Glutamatergic neuron (in vitro differentiated cells): ENCODE data around the gene FAM120A. TPM values are rescaled to one million over a fixed set of nuclear protein-coding genes. Genes with fewer than 3 reads are reported as not detected.

Source experiments
- DNase-seq: peaks from one replicate; pipeline ENCODE4 v3.0.0; 2022
- H3K27ac Mint-ChIP-seq: one replicate; pipeline ENCODE4 v1.8.0; 2020; ENCODE audit warnings: mild to moderate bottlenecking, mixed read lengths, inconsistent platforms; ENCODE audit not compliant: unreplicated experiment
- H3K27me3 Mint-ChIP-seq: one replicate; pipeline ENCODE4 v1.8.0; 2020; ENCODE audit warnings: mild to moderate bottlenecking, moderate library complexity, mixed read lengths, inconsistent platforms; ENCODE audit not compliant: unreplicated experiment
- H3K36me3 Mint-ChIP-seq: one replicate; pipeline ENCODE4 v1.8.0; 2020; ENCODE audit warnings: mild to moderate bottlenecking, mixed read lengths, inconsistent platforms; ENCODE audit not compliant: unreplicated experiment
- H3K4me1 Mint-ChIP-seq: one replicate; pipeline ENCODE4 v1.8.0; 2020; ENCODE audit warnings: mild to moderate bottlenecking, low read depth, mixed read lengths, inconsistent platforms; ENCODE audit not compliant: unreplicated experiment
- H3K4me3 Mint-ChIP-seq: one replicate; pipeline ENCODE4 v1.8.0; 2020; ENCODE audit warnings: mild to moderate bottlenecking, mixed read lengths, inconsistent platforms; ENCODE audit not compliant: unreplicated experiment
- H3K9me3 Mint-ChIP-seq: one replicate; pipeline ENCODE4 v1.8.0; 2020; ENCODE audit warnings: mild to moderate bottlenecking, moderate library complexity, mixed read lengths, inconsistent platforms; ENCODE audit not compliant: unreplicated experiment
- CTCF ChIP-seq: fragments of 200-600 bp; sonication (generic); IDR thresholded peaks from one replicate; pipeline ENCODE4 v1.5.0; 2021; ENCODE audit not compliant: partially characterized antibody, unreplicated experiment
- total RNA-seq: library from RNA; stranded (reverse); fragmentation: NEBNext Ultra II Directional; extraction: Animal tissue kit (Norgen Biotek cat#: 25700); gene quantifications from one replicate; pipeline ENCODE4 v1.2.1, GENCODE V29; 2021; ENCODE audit not compliant: unreplicated experiment

Gene FAM120A
- total RNA-seq, 1 donor from 2014 or later = 32.3 TPM

DNA sequence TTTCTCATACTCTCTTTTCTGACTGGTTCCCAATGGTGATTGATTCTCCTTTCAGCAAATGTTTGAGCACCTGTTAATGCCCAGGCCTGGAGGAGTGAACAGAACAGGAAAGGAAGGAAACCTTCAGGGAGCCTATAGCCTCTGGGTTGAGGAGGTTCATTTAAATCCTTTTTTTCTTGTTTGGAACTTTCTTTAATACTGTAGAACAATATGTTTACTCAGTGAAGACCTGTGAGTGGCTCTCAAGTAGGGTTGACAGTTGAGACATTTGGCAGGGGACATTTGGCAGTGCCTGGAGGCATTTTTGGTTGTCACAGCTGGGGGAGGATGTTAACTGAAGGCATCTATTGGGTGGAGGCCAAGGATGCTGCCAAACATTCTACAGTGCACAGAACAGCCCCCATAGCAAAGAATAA is 8.0 kb downstream of the FAM120A start:
- no peak for TF ChIP-seq CTCF
- Mint-ChIP-seq H3K4me3 (no peak overlapping the region), H3K27me3 (no peaks in the 10 kb centered on the region), H3K9me3 (peaks cover 4% of the 10 kb centered on the region), H3K4me1 (peaks cover 27% of the 10 kb centered on the region), H3K27ac (no peak overlapping the region), H3K36me3 (peaks cover 5% of the 10 kb centered on the region)
- no peak for DNase-seq

- no peak overlapping the region for H3K27ac Mint-ChIP-seq
Observed at GRCh38 chr9:93460689-93461413, 9.4 kb downstream of the FAM120A start.

GRCh38 chr9:93461414-93461743 is 9.9 kb downstream of the FAM120A start:
- Mint-ChIP-seq H3K27me3 (no peaks in the 10 kb centered on the region), H3K4me3 (no peak overlapping the region), H3K9me3 (peaks cover 4% of the 10 kb centered on the region), H3K27ac (no peak overlapping the region), H3K4me1 (peaks cover 32% of the 10 kb centered on the region), H3K36me3 (peaks cover 5% of the 10 kb centered on the region)
- TF ChIP-seq CTCF = no peak
- DNase-seq = no peak

More at GRCh38 chr9:93460689-93461413, 9.4 kb downstream of the FAM120A start:
- H3K27me3 Mint-ChIP-seq = no peaks in the 10 kb centered on the region
- no peak for TF ChIP-seq CTCF
- peaks cover 4% of the 10 kb centered on the region for H3K9me3 Mint-ChIP-seq
- peaks cover 35% of the 10 kb centered on the region for H3K4me1 Mint-ChIP-seq
- H3K36me3 Mint-ChIP-seq = peaks cover 5% of the 10 kb centered on the region
- H3K4me3 Mint-ChIP-seq = no peak overlapping the region
- no peak for DNase-seq

- Mint-ChIP-seq H3K27ac (no peak overlapping the region), H3K27me3 (no peaks in the 10 kb centered on the region), H3K4me3 (no peak overlapping the region), H3K4me1 (peaks cover 31% of the 10 kb centered on the region), H3K36me3 (peaks cover 5% of the 10 kb centered on the region), H3K9me3 (peaks cover 4% of the 10 kb centered on the region)
- DNase-seq = no peak
- no peak for TF ChIP-seq CTCF
Observed at GRCh38 chr9:93461821-93462220, 10.3 kb downstream of the FAM120A start.

- TF ChIP-seq CTCF = no peak
- Mint-ChIP-seq H3K9me3 (no peaks in the 10 kb centered on the region), H3K4me3 (no peak overlapping the region), H3K27ac (no peak overlapping the region), H3K27me3 (no peaks in the 10 kb centered on the region), H3K4me1 (peaks cover 23% of the 10 kb centered on the region), H3K36me3 (no peaks in the 10 kb centered on the region)
- no peak for DNase-seq
Observed at GRCh38 chr9:93463638-93464248, 12.3 kb downstream of the FAM120A start.
